HL-60 (cell line): ENCODE data around the gene SYT5.

Source experiments
- DNase-seq, 2 experiments: peaks; one replicate each; pipeline ENCODE4 v3.0.0-alpha.2; 2010 to 2020; ENCODE audit warnings: low read depth in 1 of 2, low spot score in 1 of 2
- H3K27ac ChIP-seq: fragments of 250-450 bp; sonication (Bioruptor Pico); replicated peaks from 2 replicates; pipeline ENCODE4 v1.5.1; 2020; ENCODE audit warnings: mild to moderate bottlenecking, moderate library complexity
- H3K27me3 ChIP-seq: fragments of 250-450 bp; sonication (Bioruptor Pico); 2 replicates; pipeline ENCODE4 v1.5.1; 2021; ENCODE audit warnings: mild to moderate bottlenecking, moderate library complexity; ENCODE audit not compliant: insufficient read depth, poor library complexity, severe bottlenecking
- H3K4me3 ChIP-seq: replicated peaks from 2 replicates; pipeline ENCODE4 v1.5.1; 2011; ENCODE audit warnings: mild to moderate bottlenecking, control low read depth, low read length; ENCODE audit not compliant: insufficient read depth
- GABPA ChIP-seq: IDR thresholded peaks from 2 replicates; pipeline ENCODE4 v1.6.1; 2012; ENCODE audit warnings: low read depth
- POLR2AphosphoS5 ChIP-seq: IDR thresholded peaks from 2 replicates; pipeline ENCODE4 v1.6.1; 2012; ENCODE audit warnings: low read depth
- SPI1 ChIP-seq: IDR thresholded peaks from 2 replicates; pipeline ENCODE4 v1.6.1; 2012; ENCODE audit warnings: low read depth, mild to moderate bottlenecking, borderline replicate concordance
- TF ChIP-seq, protein P1 (sequence below): IDR thresholded peaks from one replicate; pipeline ENCODE4 v1.5.1; 2011; ENCODE audit warnings: low read length, control low read depth, inconsistent platforms; ENCODE audit not compliant: insufficient read depth
- TF ChIP-seq, protein P2 (sequence below): IDR thresholded peaks from 2 replicates; pipeline ENCODE4 v1.6.1; 2012; ENCODE audit warnings: low read depth; ENCODE audit not compliant: insufficient replicate concordance

SYT5 gene

DNA sequence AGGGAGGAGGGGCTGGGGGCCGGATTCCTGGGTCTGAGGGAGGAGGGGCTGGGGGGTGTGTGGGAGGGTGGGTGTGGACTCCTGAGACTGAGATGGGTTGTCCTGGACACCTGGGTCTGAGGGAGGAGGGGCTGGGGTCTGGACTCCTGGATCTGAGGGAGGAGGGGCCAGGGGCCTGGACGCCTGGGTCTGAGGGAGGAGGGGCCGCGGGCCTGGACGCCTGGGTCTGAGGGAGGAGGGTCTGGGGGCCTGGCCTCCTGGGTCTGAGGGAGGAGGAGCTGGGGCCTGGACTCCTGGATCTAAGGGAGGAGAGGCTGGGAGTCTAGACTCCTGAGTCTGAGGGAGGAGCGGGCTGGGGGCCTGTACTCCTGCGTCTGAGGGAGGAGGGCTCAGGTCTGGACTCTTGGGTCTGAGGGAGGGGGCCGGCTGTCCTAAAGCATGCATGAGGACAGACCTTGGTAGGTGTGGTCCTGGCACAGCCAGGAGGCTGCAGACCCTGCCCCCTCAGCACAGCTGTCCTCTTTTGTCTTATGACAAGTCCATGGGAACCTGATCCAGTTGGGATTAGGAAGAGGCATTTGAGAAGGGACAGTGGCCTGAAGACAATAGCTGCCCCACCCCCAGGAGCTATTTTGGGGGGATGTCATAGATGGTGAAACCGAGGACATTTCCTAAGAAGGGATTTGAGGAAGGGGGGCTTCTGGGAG, 32.4 kb downstream of the SYT5 start:
- TF ChIP-seq GABPA, result no peak
- H3K27ac ChIP-seq, result no peak overlapping the region
- peaks cover 8% of the 10 kb centered on the region for H3K27me3 ChIP-seq
- no peak overlapping the region for H3K4me3 ChIP-seq
- no peak for DNase-seq

DNA sequence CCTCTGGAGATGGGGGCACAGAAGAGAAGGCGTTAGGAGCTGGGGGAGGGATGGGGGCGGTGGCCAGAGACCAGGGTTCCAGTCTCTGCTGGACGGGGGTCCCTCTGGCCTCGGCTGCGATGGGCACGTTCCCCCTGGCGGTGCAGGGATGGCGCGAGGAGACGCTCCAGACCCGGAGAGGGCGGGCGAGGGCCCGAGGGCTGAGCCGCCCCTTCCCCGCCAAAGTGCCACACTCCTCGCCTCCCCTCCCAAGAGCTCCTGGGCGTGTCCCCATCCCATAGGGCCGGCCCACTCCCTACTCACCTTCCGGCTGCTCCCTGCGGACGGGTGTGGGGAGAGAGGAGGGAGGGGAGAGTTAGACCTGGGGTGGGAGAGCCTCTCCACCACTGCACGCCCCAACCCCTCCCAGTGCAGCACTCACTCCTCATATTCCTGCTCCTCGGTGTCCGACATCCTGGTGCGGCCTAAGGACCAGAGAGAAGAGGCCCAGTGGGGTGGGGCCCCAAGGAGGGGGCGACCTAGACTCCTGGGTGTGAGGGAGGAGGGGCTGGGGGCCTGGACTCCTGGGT, 33.3 kb downstream of the SYT5 start:
- TF ChIP-seq, protein P1, sequence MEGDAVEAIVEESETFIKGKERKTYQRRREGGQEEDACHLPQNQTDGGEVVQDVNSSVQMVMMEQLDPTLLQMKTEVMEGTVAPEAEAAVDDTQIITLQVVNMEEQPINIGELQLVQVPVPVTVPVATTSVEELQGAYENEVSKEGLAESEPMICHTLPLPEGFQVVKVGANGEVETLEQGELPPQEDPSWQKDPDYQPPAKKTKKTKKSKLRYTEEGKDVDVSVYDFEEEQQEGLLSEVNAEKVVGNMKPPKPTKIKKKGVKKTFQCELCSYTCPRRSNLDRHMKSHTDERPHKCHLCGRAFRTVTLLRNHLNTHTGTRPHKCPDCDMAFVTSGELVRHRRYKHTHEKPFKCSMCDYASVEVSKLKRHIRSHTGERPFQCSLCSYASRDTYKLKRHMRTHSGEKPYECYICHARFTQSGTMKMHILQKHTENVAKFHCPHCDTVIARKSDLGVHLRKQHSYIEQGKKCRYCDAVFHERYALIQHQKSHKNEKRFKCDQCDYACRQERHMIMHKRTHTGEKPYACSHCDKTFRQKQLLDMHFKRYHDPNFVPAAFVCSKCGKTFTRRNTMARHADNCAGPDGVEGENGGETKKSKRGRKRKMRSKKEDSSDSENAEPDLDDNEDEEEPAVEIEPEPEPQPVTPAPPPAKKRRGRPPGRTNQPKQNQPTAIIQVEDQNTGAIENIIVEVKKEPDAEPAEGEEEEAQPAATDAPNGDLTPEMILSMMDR, result no peak
- TF ChIP-seq GABPA (no peak), SPI1 (no peak), POLR2AphosphoS5 (no peak)
- TF ChIP-seq, protein P2, sequence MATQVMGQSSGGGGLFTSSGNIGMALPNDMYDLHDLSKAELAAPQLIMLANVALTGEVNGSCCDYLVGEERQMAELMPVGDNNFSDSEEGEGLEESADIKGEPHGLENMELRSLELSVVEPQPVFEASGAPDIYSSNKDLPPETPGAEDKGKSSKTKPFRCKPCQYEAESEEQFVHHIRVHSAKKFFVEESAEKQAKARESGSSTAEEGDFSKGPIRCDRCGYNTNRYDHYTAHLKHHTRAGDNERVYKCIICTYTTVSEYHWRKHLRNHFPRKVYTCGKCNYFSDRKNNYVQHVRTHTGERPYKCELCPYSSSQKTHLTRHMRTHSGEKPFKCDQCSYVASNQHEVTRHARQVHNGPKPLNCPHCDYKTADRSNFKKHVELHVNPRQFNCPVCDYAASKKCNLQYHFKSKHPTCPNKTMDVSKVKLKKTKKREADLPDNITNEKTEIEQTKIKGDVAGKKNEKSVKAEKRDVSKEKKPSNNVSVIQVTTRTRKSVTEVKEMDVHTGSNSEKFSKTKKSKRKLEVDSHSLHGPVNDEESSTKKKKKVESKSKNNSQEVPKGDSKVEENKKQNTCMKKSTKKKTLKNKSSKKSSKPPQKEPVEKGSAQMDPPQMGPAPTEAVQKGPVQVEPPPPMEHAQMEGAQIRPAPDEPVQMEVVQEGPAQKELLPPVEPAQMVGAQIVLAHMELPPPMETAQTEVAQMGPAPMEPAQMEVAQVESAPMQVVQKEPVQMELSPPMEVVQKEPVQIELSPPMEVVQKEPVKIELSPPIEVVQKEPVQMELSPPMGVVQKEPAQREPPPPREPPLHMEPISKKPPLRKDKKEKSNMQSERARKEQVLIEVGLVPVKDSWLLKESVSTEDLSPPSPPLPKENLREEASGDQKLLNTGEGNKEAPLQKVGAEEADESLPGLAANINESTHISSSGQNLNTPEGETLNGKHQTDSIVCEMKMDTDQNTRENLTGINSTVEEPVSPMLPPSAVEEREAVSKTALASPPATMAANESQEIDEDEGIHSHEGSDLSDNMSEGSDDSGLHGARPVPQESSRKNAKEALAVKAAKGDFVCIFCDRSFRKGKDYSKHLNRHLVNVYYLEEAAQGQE, result no peak
- DNase-seq, result no peak
- Histone ChIP-seq H3K27ac (no peak overlapping the region), H3K27me3 (peaks cover 16% of the 10 kb centered on the region), H3K4me3 (peak overlapping the region; percentile 42)

DNA sequence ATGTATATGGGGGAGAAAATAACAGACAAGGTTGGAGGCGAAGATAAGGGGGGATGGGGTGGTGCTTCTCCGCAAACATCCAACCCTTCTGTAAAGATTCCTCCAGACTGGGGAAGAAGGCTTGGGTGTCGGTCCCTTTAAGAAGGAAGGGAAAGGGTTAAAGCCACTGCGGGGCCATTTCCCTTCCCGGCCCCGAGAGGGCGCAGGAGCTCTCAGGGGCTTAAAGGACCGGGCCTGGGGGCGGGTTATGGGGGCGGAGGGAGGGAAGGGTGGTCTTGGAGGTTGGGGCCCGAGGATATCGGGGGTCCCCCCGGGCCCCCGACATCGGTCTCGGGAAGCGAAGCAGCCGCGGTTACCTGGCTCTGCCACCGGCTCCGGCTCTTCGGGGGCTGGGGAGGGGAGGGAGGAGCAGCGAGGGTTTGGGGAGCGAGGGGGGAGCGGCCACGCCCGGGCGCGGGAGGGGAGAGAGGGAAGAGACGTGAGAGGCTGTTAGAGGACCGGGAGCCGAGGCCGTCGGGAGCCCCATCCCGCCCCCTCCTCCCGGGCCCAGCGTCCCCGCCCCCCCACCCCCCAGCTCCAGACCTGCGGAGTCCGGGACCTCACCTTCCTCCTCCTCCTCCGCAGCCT, 33.9 kb downstream of the SYT5 start:
- TF ChIP-seq, protein P1, result peak; percentile 82
- TF ChIP-seq SPI1 (no peak), POLR2AphosphoS5 (no peak), GABPA (no peak)
- TF ChIP-seq, protein P2, result no peak

DNA sequence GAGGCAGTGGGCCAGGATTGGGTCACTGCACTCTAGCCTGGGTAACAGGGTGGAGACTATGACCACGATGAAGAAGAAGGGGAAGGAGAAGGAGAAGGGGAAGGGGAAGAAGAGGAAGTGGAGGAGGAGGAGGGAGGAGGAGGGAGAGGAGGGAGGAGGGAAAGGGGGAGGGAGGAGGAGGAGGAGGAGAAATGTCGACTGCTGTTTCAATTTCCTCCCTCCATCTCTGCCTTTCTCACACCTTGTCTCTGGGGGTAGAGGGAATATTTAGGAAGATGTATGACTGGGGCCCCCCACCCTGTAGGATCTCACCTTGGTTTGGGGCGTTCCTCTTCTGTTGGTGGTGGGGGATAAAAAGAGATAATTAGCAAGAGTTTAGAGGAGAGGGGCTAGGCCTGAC, 34.9 kb downstream of the SYT5 start:
- TF ChIP-seq POLR2AphosphoS5, result no peak
- TF ChIP-seq, protein P2, result no peak
- TF ChIP-seq GABPA, result no peak
- TF ChIP-seq, protein P1, result no peak
- TF ChIP-seq SPI1, result peak; percentile 89
- H3K27me3 ChIP-seq, result peaks cover 17% of the 10 kb centered on the region
- DNase-seq, result peak; percentile 71 to 80
- peak overlapping the region; percentile 60 for H3K27ac ChIP-seq
- no peak overlapping the region for H3K4me3 ChIP-seq

More for the DNA sequence above, 33.9 kb downstream of the SYT5 start:
- Histone ChIP-seq H3K27me3 (peaks cover 20% of the 10 kb centered on the region), H3K4me3 (peak overlapping the region; percentile 42), H3K27ac (no peak overlapping the region; the same call in 1 of the 2 replicates)
- peak in 1 of 2 experiments; percentile 51 for DNase-seq
